Panc1 (cell line): ENCODE data around the gene DNAH6. TPM values are rescaled to one million over a fixed set of nuclear protein-coding genes. Genes with fewer than 3 reads are reported as not detected.

Experiments used
- ATAC-seq: fragments of 200-7000 bp; cut with Tn5 transposase; 2 replicates; pipeline ENCODE4 v1.9.1; 2020; ENCODE audit warnings: mild to moderate bottlenecking, moderate library complexity
- BruUV-seq: library from RNA; stranded (reverse); fragments of 400-500 nt; replicated peaks from 2 replicates; lab custom pipeline; 2021; lab: Mats Ljungman, UMichigan
- CTCF ChIA-PET: fragments of 300-600 bp; sonication (Branson Sonifier 250); formaldehyde crosslinking; loops from one replicate; lab custom pipeline; 2022; ENCODE audit warnings: antibody characterized with exemption; lab: Charles Lee
- POLR2A ChIA-PET: fragments of 300-600 bp; sonication (Branson Sonifier 250); formaldehyde crosslinking; loops from one replicate; lab custom pipeline; 2022; ENCODE audit warnings: antibody characterized with exemption; lab: Charles Lee
- DNase-seq: peaks from one replicate; pipeline ENCODE4 v3.0.0-alpha.2; 2010; ENCODE audit warnings: low read depth, low spot score
- H3K27ac ChIP-seq: 2 replicates; pipeline ENCODE4 v1.5.1; 2011; ENCODE audit warnings: mild to moderate bottlenecking, low read length, inconsistent platforms
- H3K27me3 ChIP-seq: fragments of 200-500 bp; sonication (Bioruptor generic); 2 replicates; pipeline ENCODE4 v1.6.0; 2014; ENCODE audit warnings: low read length, inconsistent platforms; ENCODE audit not compliant: control insufficient read depth, insufficient read depth
- H3K36me3 ChIP-seq: fragments of 200-500 bp; sonication (Bioruptor generic); 2 replicates; pipeline ENCODE4 v1.5.1; 2014; ENCODE audit warnings: inconsistent platforms, mild to moderate bottlenecking, low read length, moderate library complexity; ENCODE audit not compliant: control insufficient read depth, insufficient read depth
- H3K4me1 ChIP-seq: 2 replicates; pipeline ENCODE4 v1.5.1; 2011; ENCODE audit warnings: inconsistent platforms, mild to moderate bottlenecking, low read length, moderate library complexity; ENCODE audit not compliant: control insufficient read depth, insufficient read depth
- H3K4me3 ChIP-seq, 2 experiments: 2 replicates each; pipeline ENCODE4 v1.5.1; 2011 to 2012; ENCODE audit warnings: low read depth in 2 of 2, low read length in 2 of 2, mild to moderate bottlenecking in 2 of 2, inconsistent platforms in 1 of 2, moderate library complexity in 1 of 2
- H3K9me3 ChIP-seq: fragments of 200-500 bp; sonication (Bioruptor generic); 2 replicates; pipeline ENCODE4 v1.5.1; 2014; ENCODE audit warnings: low read depth, mild to moderate bottlenecking, inconsistent platforms, low read length, moderate library complexity; ENCODE audit not compliant: control insufficient read depth, insufficient read depth
- CTCF ChIP-seq: fragments of 450-650 bp; IDR thresholded peaks from 2 replicates; pipeline ENCODE4 v1.5.1; 2017; ENCODE audit warnings: mild to moderate bottlenecking
- POLR2AphosphoS5 ChIP-seq: IDR thresholded peaks from 2 replicates; pipeline ENCODE4 v1.6.1; 2012; ENCODE audit warnings: mild to moderate bottlenecking, low read depth, low read length, moderate library complexity
- SIN3A ChIP-seq: IDR thresholded peaks from 2 replicates; pipeline ENCODE4 v1.6.1; 2012; ENCODE audit warnings: low read depth, mild to moderate bottlenecking, low read length, moderate library complexity, borderline replicate concordance; ENCODE audit not compliant: insufficient read depth
- TCF7L2 ChIP-seq: IDR thresholded peaks from 2 replicates; pipeline ENCODE4 v1.6.1; 2011; ENCODE audit warnings: mild to moderate bottlenecking, low read depth, low read length, inconsistent platforms
- in situ Hi-C: cut with HindIII; loops from 2 replicates; pipeline ENCODE4 v1.10.0; 2016; ENCODE audit warnings: low sequenced_read_pairs, low pct_unique_long_range_greater_than_20kb
- intact Hi-C: fragments of 100-400 bp; cut with micrococcal nuclease; formaldehyde crosslinking; loops from one replicate; pipeline ENCODE4 v1.10.0; 2022; ENCODE audit not compliant: unreplicated experiment
- total RNA-seq: library from RNA; stranded (reverse); gene quantifications from one replicate; pipeline ENCODE4 v1.2.1, GENCODE V29; 2021; ENCODE audit not compliant: unreplicated experiment
- TF ChIP-seq, protein P1 (sequence below), 2 experiments: IDR thresholded peaks; 2 replicates each; pipeline ENCODE4 v1.6.1; 2011 to 2012; ENCODE audit warnings: low read depth in 2 of 2, control low read depth in 1 of 2, low read length in 1 of 2, mild to moderate bottlenecking in 1 of 2, moderate library complexity in 1 of 2; ENCODE audit not compliant: insufficient read depth in 1 of 2

The DNAH6 gene
- total RNA-seq, 1 experiment from 2014 or later = 0.26 TPM

GRCh38 chr2:84641021-84641420 lies 124.7 kb downstream of the DNAH6 start:
- Histone ChIP-seq H3K4me1 (no peaks in the 10 kb centered on the region), H3K9me3 (no peaks in the 10 kb centered on the region), H3K27me3 (0 out of 2 replicates have a peak, but pooled peaks cover 3% of the 10 kb centered on the region), H3K4me3 (no peak overlapping the region), H3K36me3 (no peaks in the 10 kb centered on the region), H3K27ac (no peak overlapping the region)
- DNase-seq (no peak), ATAC-seq (no peak)
- BruUV-seq = no TSS peak
- in situ Hi-C loops (no loop called here), intact Hi-C loops (no loop called here)
- TF ChIP-seq POLR2AphosphoS5 = no peak
- POLR2A ChIA-PET = no interaction called here
- CTCF ChIA-PET = no interaction called here

DNA sequence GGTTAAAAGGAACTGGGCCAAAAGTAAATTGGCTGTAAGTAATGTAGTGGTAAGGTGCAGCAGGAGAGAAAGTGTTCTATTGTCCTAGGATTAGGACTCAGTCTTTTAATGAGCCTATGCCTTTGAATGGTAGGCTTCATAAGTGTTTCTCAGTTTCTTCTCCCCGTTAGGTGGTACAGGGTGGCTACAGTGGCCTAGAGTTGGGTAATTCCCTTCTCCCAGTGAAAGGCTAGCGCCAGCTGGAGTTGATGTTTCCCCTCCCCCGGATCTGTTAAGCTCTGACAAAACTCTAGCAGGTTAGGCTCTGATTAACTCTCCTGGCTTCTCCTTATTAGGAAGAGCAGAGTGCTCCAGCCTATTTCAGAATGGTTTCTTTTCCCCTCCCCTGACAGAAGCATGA lies 127.7 kb downstream of the DNAH6 start:
- TF ChIP-seq TCF7L2 (no peak), SIN3A (no peak)
- H3K4me1 ChIP-seq = no peaks in the 10 kb centered on the region
- intact Hi-C loops = no loop called here
- in situ Hi-C loops = no loop called here
- no peak for ATAC-seq
- BruUV-seq = no TSS peak
- no peaks in the 10 kb centered on the region for H3K36me3 ChIP-seq
- DNase-seq = no peak
- no peak overlapping the region for H3K27ac ChIP-seq
- CTCF ChIA-PET = no interaction called here
- no peaks in the 10 kb centered on the region for H3K9me3 ChIP-seq
- POLR2A ChIA-PET = no interaction called here
- H3K27me3 ChIP-seq = peaks cover 3% of the 10 kb centered on the region
- H3K4me3 ChIP-seq = no peak overlapping the region

DNA sequence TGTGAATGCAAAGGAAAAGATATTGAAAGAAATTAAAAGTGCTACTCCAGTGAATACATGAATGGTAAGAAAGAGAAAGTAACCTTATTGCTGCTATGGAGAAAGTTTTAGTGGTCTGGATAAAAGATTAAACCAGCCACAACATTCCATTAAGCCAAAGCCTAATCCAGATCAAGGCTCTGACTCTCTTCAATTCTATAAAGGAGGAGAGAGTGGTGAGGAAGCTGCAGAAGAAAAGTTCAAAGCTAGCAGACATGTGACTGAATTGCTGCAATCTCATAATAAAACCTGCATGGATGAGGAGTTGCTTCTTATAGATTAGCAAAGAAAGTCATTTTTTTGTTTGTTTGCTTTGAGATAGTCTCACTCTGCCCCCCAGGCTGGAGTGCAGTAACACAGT lies 130.2 kb downstream of the DNAH6 start:
- ChIA-PET CTCF (no interaction called here), POLR2A (no interaction called here)
- no TSS peak for BruUV-seq
- TF ChIP-seq TCF7L2 (no peak), SIN3A (no peak), CTCF (no peak), POLR2AphosphoS5 (no peak)
- TF ChIP-seq, protein P1, sequence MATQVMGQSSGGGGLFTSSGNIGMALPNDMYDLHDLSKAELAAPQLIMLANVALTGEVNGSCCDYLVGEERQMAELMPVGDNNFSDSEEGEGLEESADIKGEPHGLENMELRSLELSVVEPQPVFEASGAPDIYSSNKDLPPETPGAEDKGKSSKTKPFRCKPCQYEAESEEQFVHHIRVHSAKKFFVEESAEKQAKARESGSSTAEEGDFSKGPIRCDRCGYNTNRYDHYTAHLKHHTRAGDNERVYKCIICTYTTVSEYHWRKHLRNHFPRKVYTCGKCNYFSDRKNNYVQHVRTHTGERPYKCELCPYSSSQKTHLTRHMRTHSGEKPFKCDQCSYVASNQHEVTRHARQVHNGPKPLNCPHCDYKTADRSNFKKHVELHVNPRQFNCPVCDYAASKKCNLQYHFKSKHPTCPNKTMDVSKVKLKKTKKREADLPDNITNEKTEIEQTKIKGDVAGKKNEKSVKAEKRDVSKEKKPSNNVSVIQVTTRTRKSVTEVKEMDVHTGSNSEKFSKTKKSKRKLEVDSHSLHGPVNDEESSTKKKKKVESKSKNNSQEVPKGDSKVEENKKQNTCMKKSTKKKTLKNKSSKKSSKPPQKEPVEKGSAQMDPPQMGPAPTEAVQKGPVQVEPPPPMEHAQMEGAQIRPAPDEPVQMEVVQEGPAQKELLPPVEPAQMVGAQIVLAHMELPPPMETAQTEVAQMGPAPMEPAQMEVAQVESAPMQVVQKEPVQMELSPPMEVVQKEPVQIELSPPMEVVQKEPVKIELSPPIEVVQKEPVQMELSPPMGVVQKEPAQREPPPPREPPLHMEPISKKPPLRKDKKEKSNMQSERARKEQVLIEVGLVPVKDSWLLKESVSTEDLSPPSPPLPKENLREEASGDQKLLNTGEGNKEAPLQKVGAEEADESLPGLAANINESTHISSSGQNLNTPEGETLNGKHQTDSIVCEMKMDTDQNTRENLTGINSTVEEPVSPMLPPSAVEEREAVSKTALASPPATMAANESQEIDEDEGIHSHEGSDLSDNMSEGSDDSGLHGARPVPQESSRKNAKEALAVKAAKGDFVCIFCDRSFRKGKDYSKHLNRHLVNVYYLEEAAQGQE (IDR thresholded peaks at IDR 0.05; ENCODE audit: insufficient read depth in 1 of 2, low read depth in 2 of 2, low read length in 1 of 2) = no peak
- Histone ChIP-seq H3K36me3 (no peaks in the 10 kb centered on the region), H3K4me1 (no peaks in the 10 kb centered on the region), H3K27me3 (peaks cover 5% of the 10 kb centered on the region), H3K9me3 (no peaks in the 10 kb centered on the region), H3K4me3 (no peak overlapping the region), H3K27ac (no peak overlapping the region)
- intact Hi-C loops (no loop called here), in situ Hi-C loops (no loop called here)
- no peak for ATAC-seq
- DNase-seq = no peak
